GM20000 (cell line): Measurements from ENCODE around the gene AHR.

Experiments
- DNase-seq: peaks from one replicate; pipeline ENCODE4 v3.0.0; 2012; ENCODE audit warnings: low spot score
- CTCF ChIP-seq: IDR thresholded peaks from 2 replicates; pipeline ENCODE4 v1.5.1; 2012; ENCODE audit warnings: mild to moderate bottlenecking, control low read depth; ENCODE audit errors: extremely low read depth, missing control alignments

Gene AHR

GRCh38 chr7:17368856-17369524 is 70.5 kb downstream of the AHR start:
- no peak for TF ChIP-seq CTCF
- DNase-seq: no peak

- no peak for TF ChIP-seq CTCF
- no peak for DNase-seq
Observed at GRCh38 chr7:17369691-17370426, 71.4 kb downstream of the AHR start.

GRCh38 chr7:17370901-17371585 is 72.6 kb downstream of the AHR start:
- DNase-seq: no peak
- TF ChIP-seq CTCF: no peak

GRCh38 chr7:17371671-17372524 is 73.4 kb downstream of the AHR start:
- no peak for DNase-seq
- TF ChIP-seq CTCF: no peak

- no peak for DNase-seq
- TF ChIP-seq CTCF: no peak
Observed at GRCh38 chr7:17374157-17374556, 75.7 kb downstream of the AHR start.

GRCh38 chr7:17374654-17375053 is 76.2 kb downstream of the AHR start:
- DNase-seq: no peak
- TF ChIP-seq CTCF: no peak
